ENCODE data around the gene POFUT2.

POFUT2 gene

DNA sequence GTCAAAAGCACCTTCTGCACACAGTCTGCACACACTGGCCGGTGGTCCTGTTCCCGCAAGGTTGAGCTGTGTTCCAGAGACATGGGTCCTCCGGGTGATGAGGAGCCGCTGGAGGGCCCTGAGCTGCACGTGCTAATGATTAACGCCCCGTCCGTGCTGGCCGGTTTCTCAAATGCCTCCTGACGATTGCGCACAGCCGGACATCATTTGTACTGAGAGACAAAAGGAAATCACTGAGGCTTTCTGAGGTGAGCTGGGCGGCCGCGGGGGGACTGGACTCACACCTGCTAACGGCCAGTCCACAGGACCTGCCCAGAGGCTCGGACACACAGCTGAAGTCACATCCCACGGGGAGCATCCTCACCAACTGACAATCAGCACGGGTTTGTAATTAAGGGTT, 29.2 kb downstream of the POFUT2 start:
- no peak overlapping the region for H3K4me3 ChIP-seq (replicated peaks; ENCODE audit: insufficient read depth, low read length)
- no peak for DNase-seq (ENCODE audit: low read depth in 1 of 2, low spot score in 1 of 2)
- no peak overlapping the region for H3K27ac ChIP-seq (replicated peaks)
- TF ChIP-seq, protein P1, sequence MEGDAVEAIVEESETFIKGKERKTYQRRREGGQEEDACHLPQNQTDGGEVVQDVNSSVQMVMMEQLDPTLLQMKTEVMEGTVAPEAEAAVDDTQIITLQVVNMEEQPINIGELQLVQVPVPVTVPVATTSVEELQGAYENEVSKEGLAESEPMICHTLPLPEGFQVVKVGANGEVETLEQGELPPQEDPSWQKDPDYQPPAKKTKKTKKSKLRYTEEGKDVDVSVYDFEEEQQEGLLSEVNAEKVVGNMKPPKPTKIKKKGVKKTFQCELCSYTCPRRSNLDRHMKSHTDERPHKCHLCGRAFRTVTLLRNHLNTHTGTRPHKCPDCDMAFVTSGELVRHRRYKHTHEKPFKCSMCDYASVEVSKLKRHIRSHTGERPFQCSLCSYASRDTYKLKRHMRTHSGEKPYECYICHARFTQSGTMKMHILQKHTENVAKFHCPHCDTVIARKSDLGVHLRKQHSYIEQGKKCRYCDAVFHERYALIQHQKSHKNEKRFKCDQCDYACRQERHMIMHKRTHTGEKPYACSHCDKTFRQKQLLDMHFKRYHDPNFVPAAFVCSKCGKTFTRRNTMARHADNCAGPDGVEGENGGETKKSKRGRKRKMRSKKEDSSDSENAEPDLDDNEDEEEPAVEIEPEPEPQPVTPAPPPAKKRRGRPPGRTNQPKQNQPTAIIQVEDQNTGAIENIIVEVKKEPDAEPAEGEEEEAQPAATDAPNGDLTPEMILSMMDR (IDR thresholded peaks at IDR 0.05; ENCODE audit: insufficient read depth, low read length) = no peak
- no peak for TF ChIP-seq GABPA (IDR thresholded peaks at IDR 0.05; ENCODE audit: low read depth)
- TF ChIP-seq, protein P2, sequence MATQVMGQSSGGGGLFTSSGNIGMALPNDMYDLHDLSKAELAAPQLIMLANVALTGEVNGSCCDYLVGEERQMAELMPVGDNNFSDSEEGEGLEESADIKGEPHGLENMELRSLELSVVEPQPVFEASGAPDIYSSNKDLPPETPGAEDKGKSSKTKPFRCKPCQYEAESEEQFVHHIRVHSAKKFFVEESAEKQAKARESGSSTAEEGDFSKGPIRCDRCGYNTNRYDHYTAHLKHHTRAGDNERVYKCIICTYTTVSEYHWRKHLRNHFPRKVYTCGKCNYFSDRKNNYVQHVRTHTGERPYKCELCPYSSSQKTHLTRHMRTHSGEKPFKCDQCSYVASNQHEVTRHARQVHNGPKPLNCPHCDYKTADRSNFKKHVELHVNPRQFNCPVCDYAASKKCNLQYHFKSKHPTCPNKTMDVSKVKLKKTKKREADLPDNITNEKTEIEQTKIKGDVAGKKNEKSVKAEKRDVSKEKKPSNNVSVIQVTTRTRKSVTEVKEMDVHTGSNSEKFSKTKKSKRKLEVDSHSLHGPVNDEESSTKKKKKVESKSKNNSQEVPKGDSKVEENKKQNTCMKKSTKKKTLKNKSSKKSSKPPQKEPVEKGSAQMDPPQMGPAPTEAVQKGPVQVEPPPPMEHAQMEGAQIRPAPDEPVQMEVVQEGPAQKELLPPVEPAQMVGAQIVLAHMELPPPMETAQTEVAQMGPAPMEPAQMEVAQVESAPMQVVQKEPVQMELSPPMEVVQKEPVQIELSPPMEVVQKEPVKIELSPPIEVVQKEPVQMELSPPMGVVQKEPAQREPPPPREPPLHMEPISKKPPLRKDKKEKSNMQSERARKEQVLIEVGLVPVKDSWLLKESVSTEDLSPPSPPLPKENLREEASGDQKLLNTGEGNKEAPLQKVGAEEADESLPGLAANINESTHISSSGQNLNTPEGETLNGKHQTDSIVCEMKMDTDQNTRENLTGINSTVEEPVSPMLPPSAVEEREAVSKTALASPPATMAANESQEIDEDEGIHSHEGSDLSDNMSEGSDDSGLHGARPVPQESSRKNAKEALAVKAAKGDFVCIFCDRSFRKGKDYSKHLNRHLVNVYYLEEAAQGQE (IDR thresholded peaks at IDR 0.05; ENCODE audit: insufficient replicate concordance, low read depth) = no peak
- no peak for TF ChIP-seq POLR2AphosphoS5 (IDR thresholded peaks at IDR 0.05; ENCODE audit: low read depth)
- no peak for TF ChIP-seq SPI1 (IDR thresholded peaks at IDR 0.05; ENCODE audit: borderline replicate concordance, low read depth)
- peaks cover 7% of the 10 kb centered on the region for H3K27me3 ChIP-seq (ENCODE audit: insufficient read depth, poor library complexity, severe bottlenecking)

DNA sequence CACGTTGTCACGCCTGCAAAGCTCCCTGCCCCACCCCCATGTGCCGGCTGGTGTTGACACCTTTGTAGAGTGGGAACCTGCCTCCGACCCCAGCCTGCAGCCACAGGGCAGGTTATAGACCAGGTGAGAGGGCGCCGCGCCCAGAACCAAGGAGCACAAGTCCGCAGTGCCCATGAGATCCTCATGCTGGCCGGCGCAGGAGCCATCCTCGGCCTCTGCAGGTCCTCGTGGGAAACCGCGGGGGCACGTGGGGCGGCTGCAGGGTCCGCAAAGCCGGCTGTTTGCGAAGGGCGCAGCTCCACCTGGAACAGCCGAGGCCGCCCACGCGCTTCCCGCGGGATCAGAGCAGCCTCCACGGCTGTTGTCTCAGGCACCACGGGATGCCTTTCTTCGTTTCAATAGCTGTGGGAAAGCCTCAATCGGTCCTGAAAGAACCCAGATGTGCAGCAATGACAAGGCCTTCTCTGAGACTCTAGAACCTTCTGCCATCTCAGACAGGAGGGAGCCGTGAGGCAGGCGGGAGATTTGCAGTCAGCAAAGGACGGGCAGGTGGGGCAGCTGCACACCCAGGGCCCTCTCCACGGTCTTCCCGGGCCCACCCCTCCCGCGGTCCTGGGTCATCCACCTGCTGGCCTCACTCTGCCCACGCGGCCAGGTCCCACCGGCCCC, 29.9 kb downstream of the POFUT2 start:
- TF ChIP-seq SPI1 (IDR thresholded peaks at IDR 0.05; ENCODE audit: borderline replicate concordance, low read depth) = no peak
- TF ChIP-seq GABPA (IDR thresholded peaks at IDR 0.05; ENCODE audit: low read depth) = no peak
- TF ChIP-seq, protein P2 (IDR thresholded peaks at IDR 0.05; ENCODE audit: insufficient replicate concordance, low read depth) = no peak
- TF ChIP-seq, protein P1 (IDR thresholded peaks at IDR 0.05; ENCODE audit: insufficient read depth, low read length) = no peak
- TF ChIP-seq POLR2AphosphoS5 (IDR thresholded peaks at IDR 0.05; ENCODE audit: low read depth) = no peak
- no peak for DNase-seq (ENCODE audit: low read depth in 1 of 2, low spot score in 1 of 2)
- no peak overlapping the region for H3K27ac ChIP-seq (replicated peaks)

DNA sequence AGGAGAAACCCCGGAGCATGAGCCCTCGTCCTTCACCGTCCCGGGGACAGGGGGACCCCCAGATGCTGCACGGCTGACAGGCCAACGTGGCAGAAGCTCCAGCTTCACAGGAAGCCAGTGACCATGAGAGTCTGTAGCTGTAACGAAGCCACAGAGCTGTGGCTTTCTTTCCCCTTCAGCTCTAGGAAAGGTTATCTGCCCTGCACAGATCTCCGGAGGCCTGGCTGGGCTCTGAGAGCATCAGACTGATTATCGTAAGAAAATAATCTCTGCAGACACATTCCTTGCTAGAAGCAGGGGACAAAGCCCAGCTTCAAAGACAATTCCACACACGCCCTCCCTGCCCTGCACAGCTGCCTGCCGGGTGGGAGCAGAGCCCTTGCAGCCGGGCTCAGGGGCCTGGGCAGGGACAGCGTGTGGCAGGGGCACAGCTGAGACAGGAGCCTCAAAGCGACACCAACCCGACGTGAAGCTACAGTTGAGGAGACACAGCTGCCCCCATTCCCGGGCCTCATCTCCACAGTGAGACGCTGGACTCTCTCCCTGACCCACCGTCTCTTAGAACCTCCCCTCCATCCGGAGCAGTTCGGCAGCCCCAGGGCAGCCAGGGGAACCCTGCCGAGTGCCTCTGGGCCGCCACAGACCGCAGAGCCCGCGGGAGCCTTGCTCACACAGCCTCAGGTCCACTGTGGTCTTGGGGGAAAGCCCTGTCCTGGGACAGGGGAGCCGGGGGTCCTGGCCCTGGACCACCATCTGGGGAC, 30.6 kb downstream of the POFUT2 start:
- no peak for DNase-seq (ENCODE audit: low read depth in 1 of 2, low spot score in 1 of 2)
- H3K27ac ChIP-seq (replicated peaks) = no peak overlapping the region
- H3K4me3 ChIP-seq (replicated peaks; ENCODE audit: insufficient read depth, low read length) = no peak overlapping the region
- H3K27me3 ChIP-seq (ENCODE audit: insufficient read depth, poor library complexity, severe bottlenecking) = peaks cover 7% of the 10 kb centered on the region
- TF ChIP-seq, protein P2 (IDR thresholded peaks at IDR 0.05; ENCODE audit: insufficient replicate concordance, low read depth) = no peak
- TF ChIP-seq GABPA (IDR thresholded peaks at IDR 0.05; ENCODE audit: low read depth) (no peak), POLR2AphosphoS5 (IDR thresholded peaks at IDR 0.05; ENCODE audit: low read depth) (no peak), SPI1 (IDR thresholded peaks at IDR 0.05; ENCODE audit: borderline replicate concordance, low read depth) (no peak)
- TF ChIP-seq, protein P1 (IDR thresholded peaks at IDR 0.05; ENCODE audit: insufficient read depth, low read length) = no peak

More for the DNA sequence above, 29.9 kb downstream of the POFUT2 start:
- peaks cover 7% of the 10 kb centered on the region for H3K27me3 ChIP-seq (ENCODE audit: insufficient read depth, poor library complexity, severe bottlenecking)
- H3K4me3 ChIP-seq (replicated peaks; ENCODE audit: insufficient read depth, low read length) = no peak overlapping the region
